RWPE1 (cell line): Measurements from ENCODE around the gene CDCA7L.

Experiments used
- CTCF ChIA-PET: fragments of 350-600 bp; sonication (Branson Sonifier 250); formaldehyde crosslinking; extraction: SDS; loops from one replicate; lab custom pipeline; 2021; lab: Yijun Ruan, JAX
- POLR2A ChIA-PET: fragments of 400-600 bp; formaldehyde crosslinking; extraction: SDS; loops from one replicate; lab custom pipeline; 2020; ENCODE audit warnings: antibody characterized with exemption; ENCODE audit not compliant: low non-redundant PET; lab: Yijun Ruan, JAX
- DNase-seq: peaks from one replicate; pipeline ENCODE4 v3.0.0; 2012; ENCODE audit warnings: low spot score
- H3K27ac ChIP-seq: fragments of 450-650 bp; 2 replicates; pipeline ENCODE4 v1.5.1; 2017
- CTCF ChIP-seq: fragments of 450-650 bp; conservative IDR thresholded peaks from 2 replicates; pipeline ENCODE4 v1.5.1; 2017; ENCODE audit warnings: low read depth, mild to moderate bottlenecking

CDCA7L gene

DNA sequence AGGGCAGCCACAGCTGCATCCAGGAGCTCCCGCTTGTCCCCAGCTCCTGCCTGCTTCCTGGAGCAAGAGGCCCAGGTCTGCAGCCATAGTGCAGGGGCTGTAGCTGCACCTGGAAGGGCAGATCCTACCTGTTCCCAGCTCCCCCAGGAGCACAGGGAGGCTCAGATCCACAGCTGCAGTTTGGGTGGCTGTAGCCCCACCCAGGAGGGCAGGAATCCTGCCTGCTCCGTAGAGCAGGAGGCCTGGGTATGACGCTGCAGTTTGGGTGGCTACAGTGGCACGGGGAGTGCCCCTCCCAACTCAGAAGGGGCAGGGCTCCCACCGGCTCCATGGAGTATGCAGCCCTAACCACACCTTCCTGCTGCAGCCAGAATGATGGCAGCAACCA is 26.7 kb upstream of the CDCA7L start:
- CTCF ChIA-PET, result interaction anchor here (0.7 kb wide), 1 partner anchor 1176 kb away, joined by 3 read pairs; no protein-coding TSS in a partner anchor
- DNase-seq, result no peak
- TF ChIP-seq CTCF, result no peak
- H3K27ac ChIP-seq, result no peak overlapping the region
- POLR2A ChIA-PET, result no interaction called here

DNA sequence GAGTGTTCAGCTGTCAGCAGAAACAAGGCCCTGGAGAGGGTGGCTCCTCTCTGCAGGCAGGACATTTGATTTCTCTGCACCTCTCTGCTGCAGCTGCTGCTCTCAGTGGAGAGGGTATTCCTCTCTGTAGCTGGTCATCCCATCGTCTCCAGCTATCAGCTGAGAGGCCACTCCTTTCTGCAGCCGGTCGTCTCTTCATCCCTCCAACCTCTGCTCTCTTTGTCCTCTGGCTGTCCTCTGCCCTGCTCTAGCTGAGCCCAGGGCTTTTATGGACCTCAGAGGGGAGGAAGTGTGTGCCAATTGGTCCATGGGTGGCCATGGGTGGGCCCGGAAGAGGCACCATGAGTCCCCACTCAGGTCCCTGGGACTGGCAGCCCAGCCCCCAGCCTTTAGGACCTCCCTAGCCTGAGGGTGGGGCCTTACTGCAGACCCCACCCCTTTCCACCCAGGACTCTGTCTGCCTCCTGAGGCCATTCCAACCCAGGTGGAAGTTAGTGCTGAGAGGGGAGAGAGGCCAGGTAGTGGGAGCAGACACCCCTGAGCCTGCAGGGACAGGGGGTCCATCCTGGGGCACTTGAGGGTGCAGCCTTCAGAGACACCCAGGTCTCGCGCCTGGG is 26.2 kb upstream of the CDCA7L start:
- POLR2A ChIA-PET, result no interaction called here
- CTCF ChIA-PET, result interaction anchor here (0.7 kb wide), 1 partner anchor 1175 kb away, joined by 3 read pairs; no protein-coding TSS in a partner anchor
- no peak overlapping the region for H3K27ac ChIP-seq
- TF ChIP-seq CTCF, result no peak
- no peak for DNase-seq

- ChIA-PET POLR2A (no interaction called here), CTCF (no interaction called here)
- DNase-seq, result no peak
- no peak overlapping the region for H3K27ac ChIP-seq
- no peak for TF ChIP-seq CTCF
Measured at GRCh38 chr7:21969822-21970221, 24.1 kb upstream of the CDCA7L start.

DNA sequence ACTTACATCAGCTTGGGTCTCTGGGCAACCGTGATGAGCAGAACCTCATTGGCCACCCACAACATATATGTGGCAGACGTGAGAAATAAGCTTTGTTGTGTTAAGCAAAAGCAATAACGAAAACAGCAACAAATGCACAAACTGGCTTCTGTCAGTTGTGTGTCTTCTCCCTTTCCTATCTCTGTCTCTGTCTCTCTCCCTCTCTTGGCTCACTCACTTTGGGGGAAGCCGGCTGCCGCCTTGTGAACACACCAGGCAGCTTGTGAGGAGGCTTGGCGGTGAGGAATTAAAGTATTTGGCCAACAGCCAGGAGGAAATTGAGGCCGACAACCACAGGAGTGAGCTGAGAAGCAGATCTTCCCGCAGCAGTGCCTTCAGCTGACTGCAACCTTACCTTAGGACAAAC is 21.9 kb upstream of the CDCA7L start:
- no peak overlapping the region for H3K27ac ChIP-seq
- no peak for DNase-seq
- TF ChIP-seq CTCF, result no peak
- CTCF ChIA-PET, result no interaction called here
- POLR2A ChIA-PET, result no interaction called here

DNA sequence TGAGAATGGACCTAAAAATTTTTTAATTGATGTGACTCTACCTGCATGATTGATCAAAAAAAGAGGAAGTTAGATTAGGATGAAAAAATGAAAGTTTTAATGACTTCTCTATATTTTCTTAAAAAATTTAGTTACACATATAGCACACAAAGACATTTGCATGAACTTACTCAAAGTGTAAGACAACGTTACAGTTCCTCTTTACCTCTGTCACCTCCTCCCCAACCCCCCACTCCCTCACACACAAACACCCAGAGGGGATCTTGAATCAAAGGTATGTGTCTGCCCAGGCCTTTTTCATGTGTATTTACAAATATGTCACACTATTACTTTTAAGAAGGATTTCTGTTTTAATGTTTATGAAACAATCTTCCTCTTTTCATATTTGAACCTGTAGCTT is 20.6 kb upstream of the CDCA7L start:
- no peak for DNase-seq
- ChIA-PET CTCF (interaction anchor here (0.6 to 0.7 kb wide), 2 partner anchors 118 to 1644 kb away, joined by 3 to 4 read pairs; no protein-coding TSS in a partner anchor), POLR2A (no interaction called here)
- no peak for TF ChIP-seq CTCF
- H3K27ac ChIP-seq, result no peak overlapping the region

DNA sequence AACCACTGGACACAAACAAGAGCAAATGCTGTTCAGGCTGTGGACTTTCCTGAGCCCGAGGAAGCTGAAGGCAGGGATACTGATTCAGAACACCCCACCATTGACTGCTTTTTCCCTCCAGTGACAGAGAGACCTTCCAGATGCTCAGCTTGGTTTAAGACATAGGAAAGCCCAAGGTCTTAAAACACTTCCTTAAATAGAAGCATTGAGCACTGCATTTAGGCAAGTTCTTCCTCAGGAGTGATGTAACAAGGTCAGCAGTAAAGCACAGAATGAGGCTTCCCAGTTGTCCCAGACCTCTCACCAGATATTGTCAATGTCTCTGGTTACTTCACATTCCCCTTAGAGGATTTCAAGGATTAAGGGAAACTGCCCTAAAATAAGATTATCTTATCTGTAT is 19.6 kb upstream of the CDCA7L start:
- ChIA-PET CTCF (interaction anchor here (0.6 kb wide), 1 partner anchor 10 kb away, joined by 4 read pairs; no protein-coding TSS in a partner anchor), POLR2A (no interaction called here)
- no peak for TF ChIP-seq CTCF
- H3K27ac ChIP-seq, result no peak overlapping the region
- DNase-seq, result no peak
